HepG2 (cell line): ENCODE results near the gene POFUT1. TPM values are rescaled to one million over a fixed set of nuclear protein-coding genes. Genes with fewer than 3 reads are reported as not detected.

Source experiments
- ATAC-seq: fragments of 200-7000 bp; cut with Tn5 transposase; 3 replicates; pipeline ENCODE4 v1.9.1; 2020; ENCODE audit warnings: mild to moderate bottlenecking, moderate library complexity
- BruUV-seq: library from RNA; stranded (reverse); fragments of 400-500 nt; replicated peaks from 2 replicates; lab custom pipeline; 2021; lab: Mats Ljungman, UMichigan
- CTCF ChIA-PET: fragments of 300-600 bp; formaldehyde crosslinking; extraction: SDS; loops from one replicate; lab custom pipeline; 2021; ENCODE audit warnings: low total read pairs, inconsistent platforms, low intra/inter-chr PET ratio; lab: Yijun Ruan, JAX
- POLR2A ChIA-PET: fragments of 350-600 bp; sonication (Branson Sonifier 250); formaldehyde crosslinking; loops from one replicate; lab custom pipeline; 2020; ENCODE audit warnings: antibody characterized with exemption, inconsistent platforms; lab: Yijun Ruan, JAX
- DNase-seq: peaks from one replicate; pipeline ENCODE4 v3.0.0-alpha.2; 2015; ENCODE audit warnings: low spot score
- FAIRE-seq: peaks from 3 replicates; lab custom pipeline; 2011; peaks lifted over from hg19 to GRCh38; lab: Jason Lieb, UNC
- H2AFZ ChIP-seq: one replicate; pipeline ENCODE4 v1.6.1; 2011; ENCODE audit warnings: low read length, inconsistent platforms
- H3K27ac ChIP-seq: fragments of 300-600 bp; 3 replicates; pipeline ENCODE4 v1.8.0; 2011; ENCODE audit warnings: mixed run types, mild to moderate bottlenecking, mixed read lengths, low read length, inconsistent platforms; ENCODE audit not compliant: insufficient read depth; ENCODE audit errors: extremely low read length
- H3K27me3 ChIP-seq, 2 experiments: fragments of 200-600 bp in 1 of 2; 2 replicates in 1 of 2; 3 replicates in 1 of 2; pipeline versions ENCODE4 v1.6.0 to v1.8.0; 2011; ENCODE audit warnings: low read length in 2 of 2, mild to moderate bottlenecking in 2 of 2, moderate library complexity in 2 of 2, inconsistent platforms in 1 of 2; ENCODE audit not compliant: insufficient read depth in 2 of 2, control insufficient read depth in 1 of 2
- H3K36me3 ChIP-seq, 2 experiments: fragments of 200-600 bp in 1 of 2; replicated peaks in 1 of 2; 2 replicates in 1 of 2; 3 replicates in 1 of 2; pipeline versions ENCODE4 v1.5.1 to v1.8.0; 2011; ENCODE audit warnings: low read length in 2 of 2, inconsistent platforms in 1 of 2; ENCODE audit not compliant: insufficient read depth in 2 of 2, control insufficient read depth in 1 of 2
- H3K4me1 ChIP-seq: 2 replicates; pipeline ENCODE4 v1.5.1; 2012; ENCODE audit warnings: low read length, inconsistent platforms; ENCODE audit not compliant: insufficient read depth
- H3K4me2 ChIP-seq: 2 replicates; pipeline ENCODE4 v1.6.0; 2011; ENCODE audit warnings: low read depth, low read length, inconsistent platforms
- H3K4me3 ChIP-seq, 3 experiments: fragments of 200-600 bp in 1 of 3; sonication (generic), shearing (Covaris generic) in 1 of 3; replicated peaks in 1 of 3; 2 replicates each; pipeline ENCODE4 v1.5.1; 2011 to 2016; ENCODE audit warnings: low read length in 3 of 3, inconsistent platforms in 2 of 3, low read depth in 2 of 3, mild to moderate bottlenecking in 2 of 3, control low read depth in 1 of 3, mixed read lengths in 1 of 3; ENCODE audit not compliant: insufficient read depth in 1 of 3
- H3K79me2 ChIP-seq: one replicate; pipeline ENCODE4 v1.6.1; 2011; ENCODE audit warnings: low read length, inconsistent platforms; ENCODE audit not compliant: insufficient read depth
- H3K9ac ChIP-seq: 2 replicates; pipeline ENCODE4 v1.6.0; 2011; ENCODE audit warnings: mild to moderate bottlenecking, low read depth, low read length, inconsistent platforms; ENCODE audit not compliant: insufficient read depth
- H3K9me3 ChIP-seq: 2 replicates; pipeline ENCODE4 v1.5.1; 2012; ENCODE audit warnings: mild to moderate bottlenecking, low read length
- H4K20me1 ChIP-seq: 2 replicates; pipeline ENCODE4 v1.6.0; 2011; ENCODE audit warnings: inconsistent platforms, mild to moderate bottlenecking, low read length, moderate library complexity; ENCODE audit not compliant: insufficient read depth
- HIVEP1 ChIP-seq: sonication (generic); formaldehyde crosslinking; IDR thresholded peaks from 2 replicates; pipeline ENCODE4 v1.4.0; 2020; ENCODE audit warnings: mild to moderate bottlenecking, missing genetic modification reagents
- PPARG ChIP-seq: conservative IDR thresholded peaks from 2 replicates; pipeline ENCODE4 v1.6.1; 2016; ENCODE audit warnings: missing biosample characterization, missing genetic modification reagents
- ZNF280B ChIP-seq: sonication (generic); formaldehyde crosslinking; IDR thresholded peaks from 2 replicates; pipeline ENCODE4 v1.5.0; 2020; ENCODE audit warnings: missing genetic modification reagents, mild to moderate bottlenecking, borderline replicate concordance
- ZNF382 ChIP-seq: sonication (generic); formaldehyde crosslinking; IDR thresholded peaks from 2 replicates; pipeline ENCODE4 v1.5.0; 2020; ENCODE audit warnings: missing genetic modification reagents, mild to moderate bottlenecking, borderline replicate concordance
- ZNF615 ChIP-seq: sonication (generic); formaldehyde crosslinking; IDR thresholded peaks from 2 replicates; pipeline ENCODE4 v1.5.0; 2020; ENCODE audit warnings: mild to moderate bottlenecking, missing genetic modification reagents, borderline replicate concordance
- WGBS: methylation state at CpG from one replicate; pipeline ENCODE4 v1.1.6; 2017; ENCODE audit warnings: low lambda C conversion rate; 5-methylcytosine and 5-hydroxymethylcytosine counted together
- in situ Hi-C: cut with HindIII; loops from 2 replicates; pipeline ENCODE4 v1.10.0; 2017; ENCODE audit warnings: low pct_unique_long_range_greater_than_20kb; ENCODE audit not compliant: extremely low pct_ligation_motif_present
- intact Hi-C: fragments of 100-400 bp; cut with micrococcal nuclease; formaldehyde crosslinking; loops from one replicate; pipeline ENCODE4 v1.10.0; 2022; ENCODE audit not compliant: unreplicated experiment
- polyA plus RNA-seq, 8 experiments: library from polyadenylated mRNA; depleted of rRNA in 3 of 8; stranded (reverse) in 7 of 8; unstranded in 1 of 8; fragments of >200 nt; fragmentation: Illumina TruSeq in 4 of 8; extraction: Trizol in 4 of 8; gene quantifications; 2 replicates each; pipeline versions ENCODE4 v1.2.1 to v1.2.3, GENCODE V29; 2011 to 2016; ENCODE audit warnings: low read depth in 4 of 8, missing spikeins in 1 of 8, mixed read lengths in 1 of 8; ENCODE audit not compliant: insufficient read depth in 1 of 8
- total RNA-seq, 5 experiments: library from RNA; depleted of rRNA; stranded (reverse); fragments of >200 nt; fragmentation: Illumina TruSeq; extraction: Trizol; gene quantifications; 2 replicates each; pipeline ENCODE4 v1.2.3, GENCODE V29; 2016; ENCODE audit warnings: low read depth in 1 of 5

POFUT1 gene
- total and polyA plus RNA-seq, 2 of the 13 experiments (the other 11 are each of a cell fraction or from before 2014, with no cell fraction given): 35.5 to 58.3 TPM

DNA sequence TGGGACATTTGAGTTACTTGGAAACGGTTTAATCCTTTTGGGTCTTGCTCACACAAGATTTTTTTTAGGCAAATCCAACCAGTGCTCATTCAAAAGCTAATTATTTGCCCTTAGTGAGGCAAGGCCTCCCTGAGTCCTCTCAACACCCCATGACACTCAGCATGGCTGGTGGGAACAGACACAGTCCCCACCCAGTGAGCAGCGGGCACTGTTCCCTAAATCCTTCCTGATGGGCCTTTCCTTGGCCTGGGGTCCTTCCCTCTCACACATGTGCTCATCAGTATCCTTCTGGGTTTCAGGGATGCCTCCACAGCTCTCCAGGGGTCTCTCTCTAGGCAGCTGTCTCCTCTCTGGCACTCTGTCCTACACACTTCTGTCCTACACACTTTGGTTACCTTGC is 28.2 kb upstream of the POFUT1 start:
- Histone ChIP-seq H3K9me3 (no peaks in the 10 kb centered on the region), H3K27me3 (no peaks in the 10 kb centered on the region), H3K4me2 (no peak overlapping the region), H2AFZ (no peak overlapping the region), H3K27ac (no peak overlapping the region), H3K36me3 (no peaks in the 10 kb centered on the region), H4K20me1 (no peaks in the 10 kb centered on the region), H3K4me3 (no peak overlapping the region), H3K79me2 (no peaks in the 10 kb centered on the region), H3K9ac (no peak overlapping the region), H3K4me1 (peaks cover 20% of the 10 kb centered on the region)
- FAIRE-seq (no peak), DNase-seq (no peak), ATAC-seq (no peak)
- 92% methylated on average over 2 of the region's 2 CpGs for WGBS
- TF ChIP-seq ZNF280B (CRISPR knock-in tag) (no peak), PPARG (CRISPR knock-in tag) (no peak), ZNF382 (no peak), ZNF615 (CRISPR knock-in tag) (no peak)
- ChIA-PET CTCF (no interaction called here), POLR2A (no interaction called here)
- in situ Hi-C loops: no loop called here
- no TSS peak for BruUV-seq
- intact Hi-C loops: no loop called here

GRCh38 chr20:32179934-32180333 is 27.7 kb upstream of the POFUT1 start:
- CTCF ChIA-PET: no interaction called here
- no peak for DNase-seq
- in situ Hi-C loops: no loop called here
- no peaks in the 10 kb centered on the region for H3K79me2 ChIP-seq
- no peak overlapping the region for H3K4me3 ChIP-seq
- WGBS: 90% methylated on average over 4 of the region's 4 CpGs
- no peak overlapping the region for H3K27ac ChIP-seq
- no peak overlapping the region for H3K4me2 ChIP-seq
- H4K20me1 ChIP-seq: no peaks in the 10 kb centered on the region
- H3K36me3 ChIP-seq: no peaks in the 10 kb centered on the region
- H2AFZ ChIP-seq: no peak overlapping the region
- H3K27me3 ChIP-seq: no peaks in the 10 kb centered on the region
- FAIRE-seq: no peak
- TF ChIP-seq HIVEP1 (CRISPR knock-in tag): no peak
- TF ChIP-seq, all 625 proteins: peak for 0
- peaks cover 23% of the 10 kb centered on the region for H3K4me1 ChIP-seq
- POLR2A ChIA-PET: no interaction called here
- intact Hi-C loops: no loop called here
- no TSS peak for BruUV-seq
- no peaks in the 10 kb centered on the region for H3K9me3 ChIP-seq
- H3K9ac ChIP-seq: no peak overlapping the region
- ATAC-seq: no peak
